ENCODE data around the gene ATP10A. TPM values are rescaled to one million over a fixed set of nuclear protein-coding genes. Genes with fewer than 3 reads are reported as not detected.

ATP10A gene
- total RNA-seq, 1 experiment from 2014 or later = 0.02 TPM

DNA sequence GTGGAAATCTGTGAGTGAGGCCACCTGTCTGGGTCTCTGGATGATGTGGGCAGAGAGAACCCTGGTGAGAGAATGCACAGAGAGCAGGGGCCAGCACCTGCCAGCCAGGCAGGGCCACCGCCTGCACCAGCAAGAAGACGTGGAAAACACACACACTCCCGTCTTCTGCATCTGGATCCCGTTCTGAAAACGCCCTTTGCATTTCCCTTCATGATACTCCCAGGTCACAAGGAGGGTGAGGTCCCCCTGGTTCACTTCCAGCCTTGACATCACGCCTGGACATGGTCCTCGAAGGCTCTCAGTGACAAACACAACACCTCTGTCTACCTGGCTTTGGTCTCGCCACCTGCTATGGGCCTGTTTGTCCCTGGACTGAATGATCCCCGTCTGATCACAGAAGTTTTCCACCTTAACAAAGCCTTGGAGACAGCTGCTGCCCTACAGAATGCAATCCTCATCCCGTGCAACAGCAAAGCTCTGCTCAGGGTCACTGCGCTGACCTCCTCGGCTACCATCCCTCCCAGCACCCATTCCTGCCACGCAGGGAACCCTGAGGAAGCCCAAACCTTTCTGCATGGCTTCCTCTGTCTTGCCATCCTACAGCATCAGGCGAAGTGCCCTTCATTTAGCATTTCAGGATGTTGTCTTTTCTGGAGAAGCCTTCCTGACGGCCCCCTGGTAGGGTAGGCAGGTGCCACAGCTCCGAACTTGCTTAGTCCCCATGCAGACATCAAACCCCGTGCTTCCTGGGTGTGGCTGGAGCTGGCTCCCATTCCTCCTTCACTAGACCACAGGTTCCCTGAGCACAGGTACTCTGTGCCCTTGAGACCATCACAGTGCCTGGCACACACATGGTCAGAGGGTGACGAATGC lies 122.5 kb downstream of the ATP10A start (continued):
- TF ChIP-seq CTCF (IDR thresholded peaks at IDR 0.05 in 2 of 3, conservative IDR thresholded peaks at IDR 0.05 in 1 of 3; ENCODE audit: borderline replicate concordance in 1 of 3, insufficient read depth in 1 of 3, low read depth in 2 of 3, low read length in 2 of 3) (no peak), SP1 (IDR thresholded peaks at IDR 0.05; ENCODE audit: low read depth) (no peak)
- TF ChIP-seq, protein P1, sequence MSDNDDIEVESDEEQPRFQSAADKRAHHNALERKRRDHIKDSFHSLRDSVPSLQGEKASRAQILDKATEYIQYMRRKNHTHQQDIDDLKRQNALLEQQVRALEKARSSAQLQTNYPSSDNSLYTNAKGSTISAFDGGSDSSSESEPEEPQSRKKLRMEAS (IDR thresholded peaks at IDR 0.05) = no peak

GRCh38 chr15:25739687-25740121 lies 123.4 kb downstream of the ATP10A start:
- H3K9me3 ChIP-seq (ENCODE audit: control insufficient read depth in 1 of 2, insufficient read depth in 1 of 2, low read depth in 1 of 2, low read length in 2 of 2) = peaks cover 8 to 25% of the 10 kb centered on the region in 2 experiments; a peak in 2 of 4 replicates
- RAD21 ChIA-PET (ENCODE audit: low non-redundant PET in 1 of 2, low total read pairs in 2 of 2, uncharacterized antibody in 2 of 2, unreplicated experiment in 2 of 2) = no interaction called here
- ATAC-seq (no peak), DNase-seq (ENCODE audit: low read depth, low spot score) (no peak)
- no peak overlapping the region for H3K27ac ChIP-seq (ENCODE audit: low read depth, low read length)
- CTCF ChIA-PET = no interaction called here
- H3K27me3 ChIP-seq (ENCODE audit: insufficient read depth, low read length) = no peaks in the 10 kb centered on the region
- no peak overlapping the region for H2AFZ ChIP-seq (ENCODE audit: low read depth, low read length, poor library complexity, severe bottlenecking)
- no peaks in the 10 kb centered on the region for H3K4me1 ChIP-seq (ENCODE audit: control insufficient read depth in 1 of 2, insufficient read depth in 2 of 2, low read length in 2 of 2)
- H3K4me3 ChIP-seq (replicated peaks in 1 of 2; ENCODE audit: low read depth in 1 of 2, low read length in 2 of 2) = no peak overlapping the region
- no peaks in the 10 kb centered on the region for H3K79me2 ChIP-seq (ENCODE audit: insufficient read depth, low read length)
- H3K36me3 ChIP-seq (ENCODE audit: control insufficient read depth in 1 of 2, insufficient read depth in 2 of 2, low read length in 2 of 2) = no peaks in the 10 kb centered on the region
- no peaks in the 10 kb centered on the region for H3K9me2 ChIP-seq (ENCODE audit: insufficient read depth)
- POLR2A ChIA-PET = no interaction called here
- H4K20me1 ChIP-seq (ENCODE audit: insufficient read depth) = no peaks in the 10 kb centered on the region
- intact Hi-C loops (cut with micrococcal nuclease) = no loop called here
- H3K4me2 ChIP-seq (ENCODE audit: low read length) = no peak overlapping the region
- no peak for TF ChIP-seq SP1 (IDR thresholded peaks at IDR 0.05; ENCODE audit: low read depth)
- no peak for TF ChIP-seq SIN3A (IDR thresholded peaks at IDR 0.05; ENCODE audit: low read depth)
- no peak for TF ChIP-seq TCF7L2 (IDR thresholded peaks at IDR 0.05; ENCODE audit: borderline replicate concordance, extremely low read depth, insufficient read depth, insufficient read length)
- no peak for TF ChIP-seq SRF (IDR thresholded peaks at IDR 0.05; ENCODE audit: low read depth)
- TF ChIP-seq CBX3 (IDR thresholded peaks at IDR 0.05; ENCODE audit: low read depth) = no peak
- no peak for TF ChIP-seq ZFX (IDR thresholded peaks at IDR 0.05)
- TF ChIP-seq FOSL1 (IDR thresholded peaks at IDR 0.05; ENCODE audit: low read depth) = no peak
- no peak for TF ChIP-seq JUND (IDR thresholded peaks at IDR 0.05)
- no peak for TF ChIP-seq RAD21 (IDR thresholded peaks at IDR 0.05; ENCODE audit: low read depth)
- no peak for TF ChIP-seq ATF3 (IDR thresholded peaks at IDR 0.05)
- TF ChIP-seq, protein P2, sequence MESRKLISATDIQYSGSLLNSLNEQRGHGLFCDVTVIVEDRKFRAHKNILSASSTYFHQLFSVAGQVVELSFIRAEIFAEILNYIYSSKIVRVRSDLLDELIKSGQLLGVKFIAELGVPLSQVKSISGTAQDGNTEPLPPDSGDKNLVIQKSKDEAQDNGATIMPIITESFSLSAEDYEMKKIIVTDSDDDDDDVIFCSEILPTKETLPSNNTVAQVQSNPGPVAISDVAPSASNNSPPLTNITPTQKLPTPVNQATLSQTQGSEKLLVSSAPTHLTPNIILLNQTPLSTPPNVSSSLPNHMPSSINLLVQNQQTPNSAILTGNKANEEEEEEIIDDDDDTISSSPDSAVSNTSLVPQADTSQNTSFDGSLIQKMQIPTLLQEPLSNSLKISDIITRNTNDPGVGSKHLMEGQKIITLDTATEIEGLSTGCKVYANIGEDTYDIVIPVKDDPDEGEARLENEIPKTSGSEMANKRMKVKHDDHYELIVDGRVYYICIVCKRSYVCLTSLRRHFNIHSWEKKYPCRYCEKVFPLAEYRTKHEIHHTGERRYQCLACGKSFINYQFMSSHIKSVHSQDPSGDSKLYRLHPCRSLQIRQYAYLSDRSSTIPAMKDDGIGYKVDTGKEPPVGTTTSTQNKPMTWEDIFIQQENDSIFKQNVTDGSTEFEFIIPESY (IDR thresholded peaks at IDR 0.05; ENCODE audit: extremely low read depth, insufficient replicate concordance, low read length) = no peak
- no peak for TF ChIP-seq POLR2AphosphoS5 (IDR thresholded peaks at IDR 0.05; ENCODE audit: low read depth, low read length)
- no peak for TF ChIP-seq YY1 (IDR thresholded peaks at IDR 0.05; ENCODE audit: extremely low read depth, insufficient replicate concordance, low read depth, low read length)
- TF ChIP-seq ELF1 (IDR thresholded peaks at IDR 0.05; ENCODE audit: borderline replicate concordance, low read depth) = no peak
- H3K9ac ChIP-seq (ENCODE audit: low read length) = no peak overlapping the region
- BruUV-seq (replicated peaks) = no TSS peak
